ENCODE measurements around the gene KRTAP3-3.

KRTAP3-3 gene

GRCh38 chr17:40978575-40979151 lies 15.3 kb downstream of the KRTAP3-3 start:
- TF ChIP-seq POLR2A (IDR thresholded peaks at IDR 0.05; ENCODE audit: low read depth, low read length) (no peak), POLR2AphosphoS5 (IDR thresholded peaks at IDR 0.05; ENCODE audit: low read depth, low read length) (no peak), TAF1 (IDR thresholded peaks at IDR 0.05; ENCODE audit: borderline replicate concordance, low read depth, low read length) (no peak)
- DNase-seq (ENCODE audit: insufficient read length): no peak
- FAIRE-seq: no peak

GRCh38 chr17:40975516-40975915 lies 18.4 kb downstream of the KRTAP3-3 start:
- DNase-seq (ENCODE audit: insufficient read length): no peak
- TF ChIP-seq POLR2AphosphoS5 (IDR thresholded peaks at IDR 0.05; ENCODE audit: low read depth, low read length) (no peak), TAF1 (IDR thresholded peaks at IDR 0.05; ENCODE audit: borderline replicate concordance, low read depth, low read length) (no peak), POLR2A (IDR thresholded peaks at IDR 0.05; ENCODE audit: low read depth, low read length) (no peak)
- FAIRE-seq: no peak

GRCh38 chr17:40974366-40974765 lies 19.6 kb downstream of the KRTAP3-3 start:
- FAIRE-seq (no peak), DNase-seq (ENCODE audit: insufficient read length) (no peak)
- no peak for TF ChIP-seq TAF1 (IDR thresholded peaks at IDR 0.05; ENCODE audit: borderline replicate concordance, low read depth, low read length)
- TF ChIP-seq POLR2AphosphoS5 (IDR thresholded peaks at IDR 0.05; ENCODE audit: low read depth, low read length): no peak
- no peak for TF ChIP-seq POLR2A (IDR thresholded peaks at IDR 0.05; ENCODE audit: low read depth, low read length)

DNA sequence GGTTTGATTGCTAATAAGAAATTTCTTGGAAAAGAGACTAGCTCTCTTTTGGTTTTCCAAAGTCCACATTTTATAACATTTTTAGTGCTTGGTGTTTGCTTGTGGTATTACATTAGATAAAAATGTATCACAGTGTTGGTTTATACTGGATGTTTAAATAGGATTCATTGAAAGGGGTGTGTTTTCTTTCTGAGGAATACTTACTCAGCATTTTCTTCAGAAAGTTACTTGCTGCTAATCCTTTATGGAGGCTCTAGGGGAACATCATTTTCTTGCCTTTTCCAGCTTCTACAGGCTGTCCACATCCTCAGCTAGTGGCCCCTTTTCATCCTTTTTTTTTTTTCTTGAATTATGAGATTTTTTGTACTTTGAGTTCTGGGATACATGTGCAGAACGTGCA lies 26.4 kb downstream of the KRTAP3-3 start:
- FAIRE-seq (no peak), DNase-seq (ENCODE audit: insufficient read length) (no peak)
- no peak for TF ChIP-seq POLR2A (IDR thresholded peaks at IDR 0.05; ENCODE audit: low read depth, low read length)
- no peak for TF ChIP-seq POLR2AphosphoS5 (IDR thresholded peaks at IDR 0.05; ENCODE audit: low read depth, low read length)
- TF ChIP-seq TAF1 (IDR thresholded peaks at IDR 0.05; ENCODE audit: borderline replicate concordance, low read depth, low read length): no peak

DNA sequence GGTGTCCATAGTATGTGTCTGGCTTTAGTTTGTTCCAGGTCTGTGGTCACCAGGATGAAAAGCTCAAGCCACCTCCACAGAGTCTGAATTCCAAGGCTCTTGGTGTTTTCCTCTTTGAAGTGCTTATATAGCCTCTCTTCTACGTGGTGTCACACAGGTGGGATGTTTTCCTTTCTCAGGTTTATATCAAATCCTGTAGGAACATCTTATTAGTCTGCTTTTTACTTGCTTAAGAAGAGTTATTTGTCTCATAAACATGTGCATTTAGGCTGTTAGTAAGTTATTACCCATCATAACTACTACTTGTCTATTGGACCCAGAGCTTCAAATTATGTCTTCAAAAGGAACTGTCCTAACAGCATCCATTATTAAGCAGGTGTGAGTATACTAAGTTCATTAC lies 27.1 kb downstream of the KRTAP3-3 start, which contains the start of gene KRT39:
Gene KRT39, minus strand, starts transcription at position 101 of the 400 bp plus-strand sequence. Its CDS starts 92 bp downstream, at position 9.
- TF ChIP-seq POLR2AphosphoS5 (IDR thresholded peaks at IDR 0.05; ENCODE audit: low read depth, low read length) (no peak), TAF1 (IDR thresholded peaks at IDR 0.05; ENCODE audit: borderline replicate concordance, low read depth, low read length) (no peak), POLR2A (IDR thresholded peaks at IDR 0.05; ENCODE audit: low read depth, low read length) (no peak)
- FAIRE-seq (no peak), DNase-seq (ENCODE audit: insufficient read length) (no peak)

DNA sequence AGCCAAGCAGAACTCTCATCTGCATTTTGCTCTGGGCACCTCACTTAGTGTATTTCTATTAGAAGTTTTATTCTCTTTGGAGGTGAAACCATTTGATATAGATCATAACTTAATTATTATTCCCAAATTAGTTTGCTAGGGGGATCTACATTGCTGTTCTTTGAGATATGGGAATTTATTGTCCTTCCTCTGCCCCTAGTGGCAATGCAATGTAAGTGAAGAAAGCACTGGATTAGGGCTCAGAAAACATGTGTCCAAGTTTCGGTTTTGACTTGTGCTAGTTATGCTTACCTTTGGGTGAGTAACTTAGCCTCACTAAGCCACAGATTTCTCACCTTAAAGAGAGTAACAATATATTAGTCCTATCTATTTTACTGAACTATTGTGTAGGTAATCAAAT lies 30.1 kb downstream of the KRTAP3-3 start:
- TF ChIP-seq POLR2AphosphoS5 (IDR thresholded peaks at IDR 0.05; ENCODE audit: low read depth, low read length): no peak
- no peak for TF ChIP-seq TAF1 (IDR thresholded peaks at IDR 0.05; ENCODE audit: borderline replicate concordance, low read depth, low read length)
- no peak for TF ChIP-seq POLR2A (IDR thresholded peaks at IDR 0.05; ENCODE audit: low read depth, low read length)
- no peak for DNase-seq (ENCODE audit: insufficient read length)
- FAIRE-seq: no peak

GRCh38 chr17:40962059-40962561 lies 31.9 kb downstream of the KRTAP3-3 start:
- TF ChIP-seq POLR2AphosphoS5 (IDR thresholded peaks at IDR 0.05; ENCODE audit: low read depth, low read length) (no peak), POLR2A (IDR thresholded peaks at IDR 0.05; ENCODE audit: low read depth, low read length) (no peak), TAF1 (IDR thresholded peaks at IDR 0.05; ENCODE audit: borderline replicate concordance, low read depth, low read length) (no peak)
- DNase-seq (ENCODE audit: insufficient read length): no peak
- FAIRE-seq: no peak

GRCh38 chr17:40961591-40961990 lies 32.4 kb downstream of the KRTAP3-3 start:
- no peak for FAIRE-seq
- no peak for DNase-seq (ENCODE audit: insufficient read length)
- no peak for TF ChIP-seq TAF1 (IDR thresholded peaks at IDR 0.05; ENCODE audit: borderline replicate concordance, low read depth, low read length)
- TF ChIP-seq POLR2A (IDR thresholded peaks at IDR 0.05; ENCODE audit: low read depth, low read length): no peak
- TF ChIP-seq POLR2AphosphoS5 (IDR thresholded peaks at IDR 0.05; ENCODE audit: low read depth, low read length): no peak

DNA sequence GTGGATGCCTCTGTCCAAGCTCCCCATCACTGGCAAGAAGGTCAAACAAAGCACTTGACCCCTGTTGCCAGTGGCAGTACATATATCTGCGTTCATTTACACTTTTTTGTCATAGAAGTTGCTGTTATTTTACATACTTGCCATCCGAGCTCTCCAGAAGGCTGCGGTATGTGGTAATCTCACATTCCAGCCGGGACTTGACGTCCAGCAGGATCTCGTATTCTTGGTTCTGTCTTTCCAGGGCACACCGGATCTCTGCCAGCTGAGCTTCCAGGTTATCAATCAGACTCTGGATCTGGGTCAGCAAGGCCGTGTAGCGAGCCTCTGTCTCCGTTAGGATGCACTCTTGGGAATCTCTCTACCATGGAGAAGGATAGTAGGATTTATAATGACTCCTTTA lies 33.8 kb downstream of the KRTAP3-3 start:
- TF ChIP-seq TAF1 (IDR thresholded peaks at IDR 0.05; ENCODE audit: borderline replicate concordance, low read depth, low read length): no peak
- no peak for TF ChIP-seq POLR2A (IDR thresholded peaks at IDR 0.05; ENCODE audit: low read depth, low read length)
- TF ChIP-seq POLR2AphosphoS5 (IDR thresholded peaks at IDR 0.05; ENCODE audit: low read depth, low read length): no peak
- FAIRE-seq: no peak
- DNase-seq (ENCODE audit: insufficient read length): no peak

DNA sequence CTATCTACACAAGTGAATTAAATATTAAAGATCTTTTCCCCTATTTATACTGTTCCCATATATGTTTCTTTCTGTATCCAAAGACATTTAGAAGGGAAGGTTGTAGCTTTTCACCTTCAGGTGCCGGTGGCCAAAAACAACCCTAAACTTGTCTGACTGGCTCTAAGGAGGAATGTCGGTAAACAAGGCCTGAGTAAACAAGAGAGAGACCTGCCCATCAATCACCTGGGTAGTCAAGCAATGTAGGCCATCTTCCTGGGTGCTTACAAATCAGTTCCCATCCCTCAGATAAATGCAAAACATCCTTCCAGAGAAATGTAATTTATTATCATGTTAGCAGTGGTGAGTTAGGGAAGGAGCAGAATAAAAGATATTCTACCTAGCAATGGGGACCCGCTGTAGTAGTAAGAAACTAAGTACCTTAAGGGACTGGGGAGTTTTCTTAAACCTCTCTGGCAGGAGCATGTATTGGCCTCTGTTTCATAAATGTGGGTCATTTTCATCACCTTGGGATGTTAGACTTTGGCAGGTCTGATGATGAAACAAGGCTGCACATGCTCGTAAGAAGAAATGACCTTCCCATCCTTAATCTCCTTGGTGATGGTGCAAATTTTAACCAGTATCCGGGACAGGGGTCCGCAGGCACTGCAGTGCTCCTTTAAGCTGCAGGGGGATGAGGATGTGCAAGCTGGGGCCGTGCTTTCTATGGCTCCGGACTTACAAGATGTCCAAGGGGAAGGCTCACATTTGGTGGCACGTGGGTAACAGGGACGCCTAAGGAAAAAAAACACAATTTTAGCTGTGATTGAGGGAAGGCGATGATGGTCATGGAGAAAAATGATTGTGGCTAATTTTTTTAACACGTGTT lies 35.6 kb downstream of the KRTAP3-3 start:
- TF ChIP-seq TAF1 (IDR thresholded peaks at IDR 0.05; ENCODE audit: borderline replicate concordance, low read depth, low read length): no peak
- TF ChIP-seq POLR2A (IDR thresholded peaks at IDR 0.05; ENCODE audit: low read depth, low read length): no peak
- TF ChIP-seq POLR2AphosphoS5 (IDR thresholded peaks at IDR 0.05; ENCODE audit: low read depth, low read length): no peak
- DNase-seq (ENCODE audit: insufficient read length) (no peak), FAIRE-seq (no peak)

DNA sequence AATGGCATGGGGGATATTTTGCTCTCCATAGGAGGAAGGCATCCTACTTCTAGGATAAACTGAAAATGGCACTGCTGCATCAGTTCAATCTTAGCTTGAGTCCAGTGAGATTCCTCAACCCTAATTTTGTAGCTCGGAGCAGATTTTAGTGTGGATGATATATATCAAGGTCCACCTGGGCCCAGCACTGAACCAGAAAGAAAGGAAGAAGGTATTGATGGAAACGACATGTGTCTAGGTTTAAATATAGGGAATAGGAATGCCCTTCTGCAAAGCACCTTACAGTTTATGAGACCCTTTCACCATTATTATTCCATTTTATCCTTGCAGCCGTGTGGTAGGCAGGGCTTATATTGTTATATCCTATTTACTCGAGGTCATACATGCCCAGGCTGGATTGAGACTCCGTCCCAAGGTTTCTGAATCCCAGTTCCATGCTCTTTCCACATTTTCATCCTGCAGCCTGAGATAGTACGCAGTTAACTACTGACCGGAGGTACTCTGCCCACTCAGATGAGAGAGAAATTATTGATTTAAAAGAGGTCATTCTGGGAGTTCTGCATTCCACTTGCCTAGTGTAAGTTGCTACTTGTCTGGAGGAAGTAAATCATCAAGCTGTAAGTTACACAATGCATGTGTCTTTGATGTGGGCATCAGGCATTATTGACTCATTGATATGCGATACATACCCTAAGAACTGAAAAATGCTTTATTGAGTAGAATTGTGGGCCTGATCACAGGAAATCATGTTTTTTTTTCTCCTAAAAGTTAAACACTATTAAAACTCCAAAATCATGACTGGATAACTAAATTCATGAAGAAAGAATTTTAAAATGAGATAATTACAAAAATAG lies 37.3 kb downstream of the KRTAP3-3 start:
- no peak for TF ChIP-seq POLR2AphosphoS5 (IDR thresholded peaks at IDR 0.05; ENCODE audit: low read depth, low read length)
- FAIRE-seq: no peak
- DNase-seq (ENCODE audit: insufficient read length): no peak
